ENCODE data around the gene ACAP2. TPM values are rescaled to one million over a fixed set of nuclear protein-coding genes. Genes with fewer than 3 reads are reported as not detected.

ACAP2 gene
- total RNA-seq, 1 experiment from 2014 or later = 42.9 TPM

- intact Hi-C loops (cut with micrococcal nuclease; ENCODE audit: unreplicated experiment) = no loop called here
- Histone ChIP-seq H3K27me3 (replicated peaks; ENCODE audit: control insufficient read depth, insufficient read depth, low read length) (no peaks in the 10 kb centered on the region), H3K4me1 (peaks cover 9% of the 10 kb centered on the region; the same call in 1 of the 2 replicates), H3K9me3 (no peaks in the 10 kb centered on the region), H3K36me3 (ENCODE audit: control insufficient read depth, insufficient read depth, low read length) (no peaks in the 10 kb centered on the region), H3K4me3 (ENCODE audit: low read depth, low read length) (no peak overlapping the region)
- Mint-ChIP-seq H3K4me3 (ENCODE audit: unreplicated experiment) (no peak overlapping the region), H3K36me3 (ENCODE audit: insufficient read depth, unreplicated experiment) (peaks cover 13% of the 10 kb centered on the region), H3K9me3 (ENCODE audit: unreplicated experiment) (no peaks in the 10 kb centered on the region), H3K27ac (ENCODE audit: unreplicated experiment) (no peak overlapping the region), H3K27me3 (ENCODE audit: insufficient read depth, unreplicated experiment) (no peaks in the 10 kb centered on the region), H3K4me1 (ENCODE audit: low read depth, unreplicated experiment) (no peaks in the 10 kb centered on the region)
- ChIA-PET POLR2A (no interaction called here), CTCF (no interaction called here)
- no TSS peak for BruUV-seq (replicated peaks)
- DNase-seq = no peak
- TF ChIP-seq CTCF (IDR thresholded peaks at IDR 0.05; ENCODE audit: insufficient read depth in 1 of 2, low read depth in 1 of 2, low read length in 1 of 2, severe bottlenecking in 1 of 2, unreplicated experiment in 1 of 2) = no peak
These were observed 4.4 kb downstream of the ACAP2 start for GRCh38 chr3:195438371-195438770.

GRCh38 chr3:195425849-195426248 lies 17.0 kb downstream of the ACAP2 start:
- Mint-ChIP-seq H3K27me3 (ENCODE audit: insufficient read depth, unreplicated experiment) (no peaks in the 10 kb centered on the region), H3K27ac (ENCODE audit: unreplicated experiment) (no peak overlapping the region), H3K4me3 (ENCODE audit: unreplicated experiment) (no peak overlapping the region), H3K9me3 (ENCODE audit: unreplicated experiment) (no peaks in the 10 kb centered on the region), H3K4me1 (ENCODE audit: low read depth, unreplicated experiment) (peaks cover 5% of the 10 kb centered on the region), H3K36me3 (ENCODE audit: insufficient read depth, unreplicated experiment) (no peaks in the 10 kb centered on the region)
- no TSS peak for BruUV-seq (replicated peaks)
- CTCF ChIA-PET = no interaction called here
- H3K4me1 ChIP-seq = no peaks in the 10 kb centered on the region
- no peaks in the 10 kb centered on the region for H3K36me3 ChIP-seq (ENCODE audit: control insufficient read depth, insufficient read depth, low read length)
- no peak for DNase-seq
- POLR2A ChIA-PET = no interaction called here
- intact Hi-C loops (cut with micrococcal nuclease; ENCODE audit: unreplicated experiment) = no loop called here
- no peaks in the 10 kb centered on the region for H3K9me3 ChIP-seq
- no peak for TF ChIP-seq CTCF (IDR thresholded peaks at IDR 0.05; ENCODE audit: insufficient read depth in 1 of 2, low read depth in 1 of 2, low read length in 1 of 2, severe bottlenecking in 1 of 2, unreplicated experiment in 1 of 2)
- H3K27me3 ChIP-seq (replicated peaks; ENCODE audit: control insufficient read depth, insufficient read depth, low read length) = no peaks in the 10 kb centered on the region
- no peak overlapping the region for H3K4me3 ChIP-seq (ENCODE audit: low read depth, low read length)

GRCh38 chr3:195423818-195424217 lies 19.0 kb downstream of the ACAP2 start:
- TF ChIP-seq CTCF (IDR thresholded peaks at IDR 0.05; ENCODE audit: insufficient read depth in 1 of 2, low read depth in 1 of 2, low read length in 1 of 2, severe bottlenecking in 1 of 2, unreplicated experiment in 1 of 2) = no peak
- Histone ChIP-seq H3K36me3 (ENCODE audit: control insufficient read depth, insufficient read depth, low read length) (no peaks in the 10 kb centered on the region), H3K4me3 (ENCODE audit: low read depth, low read length) (no peak overlapping the region), H3K27me3 (replicated peaks; ENCODE audit: control insufficient read depth, insufficient read depth, low read length) (no peaks in the 10 kb centered on the region), H3K9me3 (no peaks in the 10 kb centered on the region), H3K4me1 (no peaks in the 10 kb centered on the region)
- Mint-ChIP-seq H3K27ac (ENCODE audit: unreplicated experiment) (no peak overlapping the region), H3K27me3 (ENCODE audit: insufficient read depth, unreplicated experiment) (no peaks in the 10 kb centered on the region), H3K36me3 (ENCODE audit: insufficient read depth, unreplicated experiment) (no peaks in the 10 kb centered on the region), H3K9me3 (ENCODE audit: unreplicated experiment) (no peaks in the 10 kb centered on the region), H3K4me1 (ENCODE audit: low read depth, unreplicated experiment) (peaks cover 5% of the 10 kb centered on the region), H3K4me3 (ENCODE audit: unreplicated experiment) (no peak overlapping the region)
- intact Hi-C loops (cut with micrococcal nuclease; ENCODE audit: unreplicated experiment) = no loop called here
- DNase-seq = no peak
- no TSS peak for BruUV-seq (replicated peaks)
- POLR2A ChIA-PET = no interaction called here
- CTCF ChIA-PET = interaction anchor here (0.7 kb wide), 1 partner anchor 153 kb away, joined by 3 read pairs; the partner anchor contains the start of gene XXYLT1

Measured in Caco-2 (cell line).